Memory B cell (primary cell): ENCODE results near the gene SFTPA2.
"Not testable (repeated sequence)": the region's sequence is repeated elsewhere in the genome, so short reads cannot be mapped to it uniquely, and the experiment has no call there.

Experiments used
- ATAC-seq: fragments of 150-1000 bp; cut with Tn5 transposase; 2 replicates; pipeline ENCODE4 v1.10.0; 2021; ENCODE audit warnings: low read depth, mild to moderate bottlenecking, moderate library complexity
- DNase-seq, 2 donors: peaks; one replicate each; pipeline ENCODE4 v3.0.0; 2022; ENCODE audit warnings: low spot score in 2 of 2
- H3K27ac Mint-ChIP-seq: one replicate; pipeline ENCODE4 v1.8.0; 2022; ENCODE audit warnings: mild to moderate bottlenecking, moderate library complexity, mixed read lengths
- H3K27me3 Mint-ChIP-seq: one replicate; pipeline ENCODE4 v1.8.0; 2022; ENCODE audit warnings: mixed read lengths
- H3K36me3 Mint-ChIP-seq: one replicate; pipeline ENCODE4 v1.8.0; 2022; ENCODE audit warnings: mild to moderate bottlenecking, mixed read lengths
- H3K4me1 Mint-ChIP-seq: one replicate; pipeline ENCODE4 v1.8.0; 2022; ENCODE audit warnings: mixed read lengths
- H3K4me3 Mint-ChIP-seq: one replicate; pipeline ENCODE4 v1.8.0; 2022; ENCODE audit warnings: mild to moderate bottlenecking, moderate library complexity, mixed read lengths
- H3K9me3 Mint-ChIP-seq: one replicate; pipeline ENCODE4 v1.8.0; 2022; ENCODE audit warnings: mixed read lengths

Gene SFTPA2

DNA sequence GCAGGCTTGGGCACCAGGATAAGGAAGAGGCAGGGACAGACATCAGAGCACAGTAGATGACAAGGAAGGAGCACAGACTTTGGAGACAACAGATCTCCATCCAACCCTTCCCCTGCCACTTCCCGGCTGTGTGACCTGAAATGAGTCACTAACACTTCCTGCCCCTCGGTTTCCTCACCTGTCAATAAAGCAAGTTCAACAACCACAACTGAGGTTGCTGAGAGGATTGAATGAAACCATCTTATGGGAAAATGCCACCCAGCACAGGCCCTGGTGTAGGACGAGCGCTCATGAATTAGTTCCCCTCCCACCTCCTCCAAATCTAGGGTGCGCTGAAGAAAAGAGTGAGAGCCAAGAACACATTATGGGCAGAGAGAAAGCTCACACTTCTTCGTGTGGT is 22.7 kb upstream of the SFTPA2 start:
- not testable (repeated sequence) for H3K4me3 Mint-ChIP-seq, DNase-seq, H3K9me3 Mint-ChIP-seq, H3K27ac Mint-ChIP-seq, H3K36me3 Mint-ChIP-seq, H3K4me1 Mint-ChIP-seq, ATAC-seq
- peaks cover 16% of the 10 kb centered on the region for H3K27me3 Mint-ChIP-seq

DNA sequence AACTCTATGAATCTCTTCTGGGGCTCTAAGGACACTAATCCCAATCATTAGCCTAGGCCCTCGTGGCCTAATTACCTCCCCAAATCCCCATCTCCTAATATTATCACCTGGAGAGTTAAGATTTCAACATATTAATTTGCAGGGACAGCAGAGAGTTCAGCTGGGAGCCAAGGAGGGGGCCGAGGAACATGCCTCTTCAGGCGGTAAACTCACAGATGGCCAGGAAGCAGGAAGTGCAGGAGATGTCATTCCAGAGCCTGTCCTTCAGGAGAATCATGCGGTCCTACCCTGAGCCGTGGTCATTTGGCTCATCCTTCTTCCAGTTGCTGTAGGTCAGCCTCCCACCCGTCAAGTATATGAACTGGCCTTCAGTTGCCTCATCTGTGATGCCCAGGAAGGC is 21.9 kb upstream of the SFTPA2 start:
- peaks cover 16% of the 10 kb centered on the region for H3K27me3 Mint-ChIP-seq

DNA sequence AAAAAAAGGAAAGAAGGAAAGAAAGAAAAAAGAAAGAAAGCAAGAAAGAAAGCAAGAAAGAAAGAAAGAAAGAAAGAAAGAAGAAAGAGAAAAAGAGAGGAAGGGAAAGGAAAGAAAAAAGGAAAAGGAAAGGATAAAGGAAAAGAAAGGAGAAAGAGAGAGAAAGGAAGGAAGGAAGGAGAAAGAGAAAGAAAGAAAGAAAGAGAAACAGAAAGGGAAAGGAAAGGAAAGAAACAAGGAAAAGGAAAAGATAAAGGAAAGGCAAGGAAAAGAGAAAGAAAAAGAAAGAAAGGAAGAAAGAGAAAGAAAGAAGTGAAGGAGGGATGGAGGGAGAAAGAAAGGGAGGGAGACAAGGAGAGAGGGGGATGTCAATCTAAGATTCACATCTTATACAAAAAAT is 20.8 kb upstream of the SFTPA2 start:
- H3K4me3 Mint-ChIP-seq, result no peak overlapping the region
- H3K27me3 Mint-ChIP-seq, result peaks cover 13% of the 10 kb centered on the region
- ATAC-seq (no peak), DNase-seq (no peak)
- peaks cover 6% of the 10 kb centered on the region for H3K9me3 Mint-ChIP-seq
- H3K27ac Mint-ChIP-seq, result no peak overlapping the region
- H3K36me3 Mint-ChIP-seq, result peaks cover 3% of the 10 kb centered on the region
- H3K4me1 Mint-ChIP-seq, result peaks cover 2% of the 10 kb centered on the region

More for the DNA sequence above, 21.9 kb upstream of the SFTPA2 start:
- H3K4me3 Mint-ChIP-seq, result no peak overlapping the region
- H3K9me3 Mint-ChIP-seq, result peaks cover 6% of the 10 kb centered on the region
- no peak for DNase-seq
- H3K27ac Mint-ChIP-seq, result no peak overlapping the region
- ATAC-seq, result no peak
- peaks cover 3% of the 10 kb centered on the region for H3K36me3 Mint-ChIP-seq
- H3K4me1 Mint-ChIP-seq, result peaks cover 2% of the 10 kb centered on the region

DNA sequence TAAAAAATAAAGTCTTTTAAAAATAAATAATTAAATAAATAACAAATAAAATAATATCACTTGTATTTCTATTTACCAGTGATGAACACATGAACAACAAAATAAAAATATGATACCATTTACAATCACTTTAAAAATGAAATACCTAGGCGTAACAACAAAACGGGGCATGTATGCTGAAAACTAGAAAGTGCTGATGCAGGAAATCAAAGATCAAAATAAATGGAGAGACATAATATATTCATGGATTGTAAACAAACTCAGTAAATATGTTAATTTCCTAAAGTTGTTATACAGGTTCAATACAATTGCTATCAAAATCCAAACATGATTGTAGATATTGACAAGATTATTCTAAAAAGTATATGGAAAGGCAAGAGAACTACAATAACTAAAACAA is 19.2 kb upstream of the SFTPA2 start:
- H3K27me3 Mint-ChIP-seq, result peaks cover 8% of the 10 kb centered on the region
- H3K36me3 Mint-ChIP-seq, result peaks cover 3% of the 10 kb centered on the region
- no peak overlapping the region for H3K4me3 Mint-ChIP-seq
- no peak overlapping the region for H3K27ac Mint-ChIP-seq
- H3K9me3 Mint-ChIP-seq, result peaks cover 6% of the 10 kb centered on the region
- ATAC-seq (no peak), DNase-seq (no peak)
- H3K4me1 Mint-ChIP-seq, result peaks cover 2% of the 10 kb centered on the region

DNA sequence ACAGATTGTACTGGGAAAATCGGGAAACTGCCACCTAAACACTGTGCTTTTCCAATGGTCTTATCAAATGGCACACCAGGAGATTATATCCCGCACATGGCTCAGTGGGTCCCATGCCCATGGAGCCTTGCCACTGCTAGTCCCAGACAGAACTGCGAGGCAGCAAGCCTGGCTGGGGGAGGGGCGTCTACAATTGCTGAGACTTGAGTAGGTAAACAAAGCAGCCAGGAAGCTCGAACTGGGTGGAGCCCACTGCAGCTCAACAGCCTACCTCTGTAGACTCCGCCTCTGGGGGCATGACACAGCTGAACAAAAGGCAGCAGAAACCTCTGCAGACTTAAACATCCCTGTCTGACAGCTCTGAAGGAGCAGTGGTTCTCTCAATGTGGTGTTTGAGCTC is 10.4 kb upstream of the SFTPA2 start:
- H3K4me3 Mint-ChIP-seq, DNase-seq, ATAC-seq, H3K27ac Mint-ChIP-seq, H3K9me3 Mint-ChIP-seq, H3K4me1 Mint-ChIP-seq, H3K36me3 Mint-ChIP-seq: not testable (repeated sequence)
- peaks cover 28% of the 10 kb centered on the region for H3K27me3 Mint-ChIP-seq

DNA sequence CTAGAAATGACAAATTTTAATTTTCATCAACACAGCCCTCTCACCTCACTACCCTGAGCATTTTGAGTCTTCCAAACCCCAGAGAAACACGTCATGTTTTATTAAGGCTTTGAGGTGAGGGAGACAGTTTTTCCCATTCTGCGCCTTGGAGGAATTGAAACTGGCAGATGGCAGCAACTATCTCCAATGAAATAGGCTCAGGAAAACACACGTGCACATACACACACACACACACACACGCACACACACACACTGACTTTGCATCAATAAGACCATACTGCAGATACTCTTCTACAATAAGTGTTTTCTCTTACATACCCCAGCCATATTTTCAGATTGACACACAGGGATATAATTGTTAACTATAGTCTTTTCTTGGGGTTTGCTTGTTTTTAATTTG is 3.2 kb upstream of the SFTPA2 start:
- H3K36me3 Mint-ChIP-seq, result no peaks in the 10 kb centered on the region
- H3K27me3 Mint-ChIP-seq, result peaks cover 24% of the 10 kb centered on the region
- no peak for DNase-seq
- H3K4me3 Mint-ChIP-seq, result no peak overlapping the region
- H3K4me1 Mint-ChIP-seq, result peaks cover 9% of the 10 kb centered on the region
- H3K27ac Mint-ChIP-seq, result no peak overlapping the region
- H3K9me3 Mint-ChIP-seq, result no peaks in the 10 kb centered on the region
- no peak for ATAC-seq

DNA sequence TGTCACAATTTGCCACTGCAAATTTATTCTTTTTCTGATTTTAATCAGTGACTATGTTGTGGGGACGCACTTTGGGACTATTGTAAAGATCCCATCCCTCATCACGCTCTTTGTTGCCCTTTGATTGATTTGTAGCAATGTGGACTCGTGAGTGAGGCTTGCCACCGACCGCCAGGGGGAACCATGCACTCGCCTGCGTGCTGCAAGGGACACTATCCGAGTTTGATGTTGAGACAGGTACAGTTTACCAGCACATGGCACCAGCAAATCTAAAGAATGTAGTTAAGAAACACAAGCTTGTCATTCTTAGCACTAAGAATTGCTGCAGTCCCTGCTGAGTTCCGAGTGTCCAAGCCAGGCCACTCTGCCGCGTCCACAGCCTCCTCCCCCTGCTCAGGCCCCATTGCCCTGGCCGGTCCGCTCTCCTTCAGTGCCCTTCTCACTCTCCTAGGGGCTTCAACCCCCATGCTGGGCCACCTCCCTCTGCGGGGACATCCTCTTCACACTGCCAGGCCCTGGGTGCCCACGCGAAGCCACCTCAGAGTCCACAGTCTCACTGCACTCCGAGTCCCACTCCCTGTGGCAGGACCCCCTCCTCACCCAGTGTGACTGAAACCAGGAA is 2.0 kb upstream of the SFTPA2 start:
- ATAC-seq, result peak; percentile 72
- H3K4me3 Mint-ChIP-seq, result peak overlapping the region; percentile 49
- peaks cover 9% of the 10 kb centered on the region for H3K4me1 Mint-ChIP-seq
- H3K9me3 Mint-ChIP-seq, result no peaks in the 10 kb centered on the region
- peaks cover 27% of the 10 kb centered on the region for H3K27me3 Mint-ChIP-seq
- no peak overlapping the region for H3K27ac Mint-ChIP-seq
- no peaks in the 10 kb centered on the region for H3K36me3 Mint-ChIP-seq
- peak; percentile 25 to 48 for DNase-seq

DNA sequence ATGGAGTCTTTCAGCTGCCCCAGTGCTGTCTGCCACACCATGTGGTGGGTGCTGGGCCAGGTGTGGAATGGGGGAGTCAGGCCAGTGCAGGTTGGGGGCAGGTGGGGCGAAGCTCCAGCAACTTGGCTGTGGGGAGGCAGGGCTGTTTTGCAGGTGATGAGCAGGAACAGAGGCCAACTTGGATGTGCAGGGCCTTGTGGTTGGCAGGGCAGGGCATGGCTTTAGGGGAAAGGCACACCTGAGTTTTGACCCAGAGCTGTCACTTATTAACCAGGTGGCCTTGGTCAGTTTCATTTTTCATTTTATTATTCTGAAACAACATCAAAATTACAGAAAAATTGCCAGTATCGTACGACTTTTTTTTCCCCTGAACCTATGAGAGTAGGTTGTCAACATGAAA is 1.1 kb upstream of the SFTPA2 start:
- Mint-ChIP-seq H3K27ac (no peak overlapping the region), H3K27me3 (peaks cover 23% of the 10 kb centered on the region), H3K9me3 (no peaks in the 10 kb centered on the region), H3K4me1 (peaks cover 9% of the 10 kb centered on the region), H3K36me3 (no peaks in the 10 kb centered on the region), H3K4me3 (no peak overlapping the region)
- ATAC-seq, result no peak
- DNase-seq, result no peak

DNA sequence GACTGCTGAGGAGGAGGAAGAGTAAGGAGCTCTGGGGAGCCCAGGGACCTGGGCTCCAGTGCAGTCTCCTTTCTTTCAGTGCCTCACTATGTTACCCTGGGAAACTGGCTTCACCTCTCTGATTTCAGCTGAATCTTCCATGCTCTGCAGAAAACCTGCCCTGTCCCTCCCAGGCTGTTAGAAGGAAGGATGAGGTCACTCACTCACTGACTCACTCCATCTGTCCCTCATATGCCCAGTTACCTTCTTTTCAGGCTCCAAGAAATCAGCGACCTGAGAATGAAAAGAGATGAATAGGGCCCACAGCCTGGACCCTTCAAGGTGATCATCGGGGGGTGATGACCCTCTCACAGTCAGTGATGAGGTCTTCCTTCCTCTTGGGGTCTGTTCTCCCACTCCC is 481 bp downstream of the SFTPA2 start:
- Mint-ChIP-seq H3K36me3 (no peaks in the 10 kb centered on the region), H3K4me3 (no peak overlapping the region), H3K4me1 (peaks cover 9% of the 10 kb centered on the region), H3K27ac (no peak overlapping the region), H3K27me3 (peaks cover 21% of the 10 kb centered on the region), H3K9me3 (no peaks in the 10 kb centered on the region)
- ATAC-seq, result no peak
- no peak for DNase-seq

DNA sequence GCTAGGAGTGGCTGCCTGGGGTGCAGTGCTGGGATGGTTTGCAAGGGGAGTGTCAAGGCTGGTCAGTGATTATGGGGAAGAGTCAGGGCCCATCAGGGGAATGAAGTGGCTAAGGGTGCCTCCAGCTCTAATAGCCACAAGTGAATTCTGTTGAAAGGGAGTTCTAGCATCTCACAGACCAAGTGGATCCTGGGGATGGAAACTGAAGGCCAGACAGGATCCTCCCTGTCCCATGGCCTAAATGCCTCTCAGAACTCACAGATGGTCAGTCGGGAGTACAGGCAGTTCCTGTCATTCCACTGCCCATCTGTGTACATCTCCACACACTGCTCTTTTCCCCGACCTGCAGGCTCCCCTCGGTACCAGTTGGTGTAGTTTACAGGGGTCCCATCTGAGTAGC is 3.2 kb downstream of the SFTPA2 start:
- H3K27me3 Mint-ChIP-seq, result peaks cover 10% of the 10 kb centered on the region
- ATAC-seq, H3K4me1 Mint-ChIP-seq, H3K27ac Mint-ChIP-seq, H3K36me3 Mint-ChIP-seq, H3K9me3 Mint-ChIP-seq, DNase-seq, H3K4me3 Mint-ChIP-seq: not testable (repeated sequence)

DNA sequence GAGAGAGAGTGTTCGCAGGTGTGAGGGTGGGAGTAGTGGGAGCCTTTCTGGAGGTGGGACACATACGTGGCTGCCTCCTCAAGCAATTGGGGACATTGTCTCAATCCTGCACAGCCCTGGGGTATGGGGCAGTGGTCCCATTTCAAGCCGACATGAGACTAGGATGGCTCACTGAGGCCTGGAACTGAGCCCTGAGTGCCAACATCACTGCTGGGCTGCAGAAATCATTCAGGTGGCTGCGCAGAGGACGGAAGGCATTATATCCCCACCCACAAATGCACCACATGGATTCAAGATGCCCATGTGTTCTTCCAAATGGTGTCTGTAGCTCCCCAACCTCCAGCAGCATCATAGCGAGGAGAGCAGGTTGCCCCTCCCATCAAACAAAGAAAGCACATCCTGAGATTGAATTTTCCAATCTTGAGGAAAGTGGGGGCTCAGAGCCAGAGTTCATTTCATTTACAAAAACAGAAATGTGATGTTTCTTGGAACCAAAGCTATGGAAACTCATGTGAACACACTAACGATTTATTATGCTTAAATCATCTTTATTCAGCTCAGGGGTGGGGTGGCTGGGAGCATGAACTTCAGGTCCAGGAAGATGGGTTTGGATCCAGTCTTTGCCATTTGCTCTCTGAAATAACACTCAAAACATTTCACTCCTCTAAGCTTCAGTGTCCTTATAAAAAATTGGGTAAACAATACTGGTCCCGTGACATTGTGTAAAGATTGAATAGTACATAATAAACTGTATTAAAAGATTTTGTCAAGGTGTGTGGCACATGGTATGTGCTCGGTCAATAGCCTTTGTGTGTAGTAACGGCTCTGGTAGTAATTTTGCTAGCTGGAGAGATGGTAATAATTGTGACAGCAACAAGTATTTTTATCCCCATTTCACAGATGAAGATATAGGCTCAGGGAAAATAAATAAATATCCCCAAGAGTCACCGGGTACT is 4.6 kb downstream of the SFTPA2 start:
- Mint-ChIP-seq H3K4me1 (no peaks in the 10 kb centered on the region), H3K36me3 (no peaks in the 10 kb centered on the region), H3K4me3 (no peak overlapping the region), H3K9me3 (no peaks in the 10 kb centered on the region), H3K27ac (no peak overlapping the region), H3K27me3 (peaks cover 8% of the 10 kb centered on the region)
- ATAC-seq (no peak), DNase-seq (no peak)

DNA sequence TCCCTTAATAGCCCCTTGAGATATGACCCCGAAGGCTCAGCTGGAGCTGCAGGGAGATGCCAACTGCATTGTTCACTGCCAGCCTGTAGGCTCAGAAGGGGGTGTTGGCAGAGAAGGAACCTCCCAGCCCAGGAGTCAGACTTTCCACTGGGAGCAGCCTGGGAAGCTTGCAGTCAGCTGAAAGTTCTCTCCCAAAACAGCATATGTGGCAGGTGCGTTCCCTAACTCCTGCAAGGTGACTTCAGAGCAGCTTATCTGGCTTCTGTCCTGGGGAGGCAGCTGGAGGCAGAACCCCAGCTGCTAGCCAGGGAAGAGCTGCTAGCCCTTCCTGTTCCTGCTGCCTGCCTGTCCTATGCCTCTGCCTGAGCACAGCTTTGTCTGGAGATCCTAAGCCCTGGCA is 8.1 kb downstream of the SFTPA2 start:
- Mint-ChIP-seq H3K27me3 (peaks cover 5% of the 10 kb centered on the region), H3K4me3 (no peak overlapping the region), H3K9me3 (no peaks in the 10 kb centered on the region), H3K36me3 (no peaks in the 10 kb centered on the region), H3K4me1 (no peaks in the 10 kb centered on the region), H3K27ac (no peak overlapping the region)
- DNase-seq (no peak), ATAC-seq (no peak)

DNA sequence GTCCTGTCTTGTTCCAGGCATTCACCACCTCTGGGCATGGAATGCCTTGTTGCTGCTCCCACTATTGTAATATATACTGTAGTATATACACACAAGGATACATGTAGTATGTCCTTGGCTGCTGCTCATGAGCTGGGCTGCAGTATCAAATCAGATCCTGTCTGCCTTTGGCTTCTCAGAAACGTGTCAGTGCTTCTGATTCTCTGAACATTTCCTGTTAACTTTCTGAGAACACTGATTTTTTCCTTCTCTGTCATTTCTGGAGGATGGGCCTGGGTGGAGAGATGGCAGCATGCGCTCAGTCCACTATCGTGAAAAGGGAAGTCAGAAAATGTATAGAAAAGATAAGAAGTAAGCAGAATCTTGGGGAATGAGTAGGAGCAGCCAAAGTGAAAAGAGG is 12.2 kb downstream of the SFTPA2 start:
- ATAC-seq (no peak), DNase-seq (no peak)
- Mint-ChIP-seq H3K4me1 (no peaks in the 10 kb centered on the region), H3K9me3 (peaks cover 3% of the 10 kb centered on the region), H3K27me3 (peaks cover 5% of the 10 kb centered on the region), H3K36me3 (no peaks in the 10 kb centered on the region), H3K4me3 (no peak overlapping the region), H3K27ac (no peak overlapping the region)

DNA sequence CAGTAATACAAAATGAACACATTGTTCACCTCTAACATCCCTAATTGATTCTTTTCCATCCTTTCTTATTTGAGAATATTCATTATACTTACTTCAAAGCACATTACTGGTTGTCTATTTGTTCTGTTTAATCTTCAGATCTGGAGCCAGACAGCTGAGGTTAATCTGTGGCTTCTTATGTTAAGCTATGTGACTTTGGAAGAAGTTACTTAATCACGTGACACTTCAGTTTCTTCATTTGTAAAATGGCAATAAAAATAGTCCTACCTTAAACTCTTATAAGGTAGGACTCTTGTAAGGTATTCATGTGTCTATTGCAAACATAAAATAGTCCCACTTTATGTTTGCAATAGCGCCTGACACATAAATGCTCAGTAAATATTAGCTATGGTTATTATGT is 13.1 kb downstream of the SFTPA2 start:
- H3K4me3 Mint-ChIP-seq, H3K4me1 Mint-ChIP-seq, DNase-seq: not testable (repeated sequence)

More for the DNA sequence above, 13.1 kb downstream of the SFTPA2 start:
- H3K27ac Mint-ChIP-seq, H3K27me3 Mint-ChIP-seq, ATAC-seq, H3K9me3 Mint-ChIP-seq, H3K36me3 Mint-ChIP-seq: not testable (repeated sequence)
